HG03457 (cell line): ENCODE data around the gene KCNG1.

ENCODE experiments used
- ATAC-seq: cut with Tn5 transposase; IDR thresholded peaks from one replicate; pipeline ENCODE4 v1.9.1; 2021; ENCODE audit warnings: moderate number of reproducible peaks; ENCODE audit not compliant: unreplicated experiment

KCNG1 gene

GRCh38 chr20:50957276-50957675 lies 65.6 kb downstream of the KCNG1 start:
- ATAC-seq = no peak

- ATAC-seq = no peak
Observed at GRCh38 chr20:50953821-50954220, 69.1 kb downstream of the KCNG1 start.
